A673 (cell line): ENCODE measurements around the gene ME2. TPM values are rescaled to one million over a fixed set of nuclear protein-coding genes. Genes with fewer than 3 reads are reported as not detected.

Source experiments
- BruUV-seq: library from RNA; stranded (reverse); fragments of 400-500 nt; replicated peaks from 2 replicates; lab custom pipeline; 2021; lab: Mats Ljungman, UMichigan
- CTCF ChIA-PET: fragments of 300-600 bp; sonication (Branson Sonifier 250); formaldehyde crosslinking; loops from one replicate; lab custom pipeline; 2022; ENCODE audit warnings: antibody characterized with exemption; lab: Charles Lee
- POLR2A ChIA-PET: fragments of 300-600 bp; sonication (Branson Sonifier 250); formaldehyde crosslinking; loops from one replicate; lab custom pipeline; 2022; ENCODE audit warnings: antibody characterized with exemption; ENCODE audit not compliant: low non-redundant PET; lab: Charles Lee
- DNase-seq: peaks from one replicate; pipeline ENCODE4 v3.0.0-alpha.2; 2015; ENCODE audit warnings: low spot score
- H3K27ac ChIP-seq: fragments of 200-600 bp; sonication (generic); 2 replicates; pipeline ENCODE4 v1.5.1; 2016; ENCODE audit warnings: mixed run types, low read depth, mild to moderate bottlenecking, mixed read lengths, antibody characterized with exemption, low read length; ENCODE audit not compliant: poor library complexity, severe bottlenecking
- H3K27me3 ChIP-seq: fragments of 200-600 bp; sonication (generic); replicated peaks from 2 replicates; pipeline ENCODE4 v1.6.1; 2017; ENCODE audit warnings: mixed run types, low read depth, mild to moderate bottlenecking, mixed read lengths, antibody characterized with exemption, low read length; ENCODE audit not compliant: insufficient read depth, poor library complexity
- H3K36me3 ChIP-seq: fragments of 200-600 bp; sonication (generic); 2 replicates; pipeline ENCODE4 v1.6.1; 2016; ENCODE audit warnings: mixed run types, mild to moderate bottlenecking, mixed read lengths, antibody characterized with exemption, low read length; ENCODE audit not compliant: insufficient read depth, poor library complexity, severe bottlenecking
- H3K4me1 ChIP-seq: fragments of 200-600 bp; sonication (generic); 2 replicates; pipeline ENCODE4 v1.6.1; 2017; ENCODE audit warnings: mixed run types, mild to moderate bottlenecking, mixed read lengths, antibody characterized with exemption, low read length; ENCODE audit not compliant: insufficient read depth, poor library complexity, severe bottlenecking
- H3K4me3 ChIP-seq: fragments of 200-600 bp; sonication (generic); 2 replicates; pipeline ENCODE4 v1.5.1; 2016; ENCODE audit warnings: low read depth, mixed run types, mild to moderate bottlenecking, mixed read lengths, low read length; ENCODE audit not compliant: poor library complexity, severe bottlenecking
- H3K9me3 ChIP-seq: fragments of 200-600 bp; sonication (generic); 2 replicates; pipeline ENCODE4 v1.6.1; 2016; ENCODE audit warnings: mixed run types, low read depth, mild to moderate bottlenecking, mixed read lengths, antibody characterized with exemption, low read length; ENCODE audit not compliant: poor library complexity, severe bottlenecking
- EZH2 ChIP-seq: fragments of 200-600 bp; sonication (generic); IDR thresholded peaks from 2 replicates; pipeline ENCODE4 v1.6.1; 2017; ENCODE audit warnings: borderline replicate concordance, low read depth, mild to moderate bottlenecking, mixed read lengths, antibody characterized with exemption, low read length; ENCODE audit not compliant: poor library complexity, severe bottlenecking
- intact Hi-C: fragments of 100-400 bp; cut with micrococcal nuclease; formaldehyde crosslinking; loops from one replicate; pipeline ENCODE4 v1.10.0; 2022; ENCODE audit not compliant: unreplicated experiment
- total RNA-seq: library from RNA; stranded (reverse); gene quantifications from 2 replicates; pipeline ENCODE4 v1.2.3, GENCODE V29; 2021
- TF ChIP-seq, protein P1 (sequence below): fragments of 300-800, 200-600 bp; sonication (generic); conservative IDR thresholded peaks from 2 replicates; pipeline ENCODE4 v1.5.1; 2017; ENCODE audit warnings: low read depth, mild to moderate bottlenecking, antibody characterized with exemption, low read length, moderate library complexity, mixed read lengths

ME2 gene
- total RNA-seq, 1 experiment from 2014 or later, result 55.3 TPM

DNA sequence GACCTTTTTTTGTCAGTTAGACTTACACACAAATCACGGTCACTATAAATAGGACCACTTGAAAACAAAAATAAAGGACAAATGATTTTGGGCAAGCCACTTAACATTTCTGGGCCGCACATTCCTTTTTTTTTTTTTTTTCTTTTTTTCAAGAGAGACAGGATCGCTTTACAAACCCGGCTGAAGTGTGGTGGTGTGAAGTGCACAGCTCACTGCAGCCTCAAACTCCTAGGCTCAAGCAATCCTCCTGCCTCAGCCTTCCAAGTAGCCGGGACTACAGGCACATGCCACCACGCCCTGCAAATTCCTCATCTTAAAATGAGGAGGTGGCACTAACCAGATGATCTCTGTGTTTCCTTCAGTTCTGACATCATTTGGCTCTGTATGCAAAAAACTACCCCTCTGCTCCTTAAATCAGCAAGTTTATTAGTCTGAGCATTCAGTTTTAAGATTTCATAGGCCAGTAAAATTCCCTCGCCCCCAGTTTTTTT is 30.8 kb upstream of the ME2 start:
- POLR2A ChIA-PET, result no interaction called here
- intact Hi-C loops, result no loop called here
- CTCF ChIA-PET, result no interaction called here
- DNase-seq, result no peak
- TF ChIP-seq, protein P1, sequence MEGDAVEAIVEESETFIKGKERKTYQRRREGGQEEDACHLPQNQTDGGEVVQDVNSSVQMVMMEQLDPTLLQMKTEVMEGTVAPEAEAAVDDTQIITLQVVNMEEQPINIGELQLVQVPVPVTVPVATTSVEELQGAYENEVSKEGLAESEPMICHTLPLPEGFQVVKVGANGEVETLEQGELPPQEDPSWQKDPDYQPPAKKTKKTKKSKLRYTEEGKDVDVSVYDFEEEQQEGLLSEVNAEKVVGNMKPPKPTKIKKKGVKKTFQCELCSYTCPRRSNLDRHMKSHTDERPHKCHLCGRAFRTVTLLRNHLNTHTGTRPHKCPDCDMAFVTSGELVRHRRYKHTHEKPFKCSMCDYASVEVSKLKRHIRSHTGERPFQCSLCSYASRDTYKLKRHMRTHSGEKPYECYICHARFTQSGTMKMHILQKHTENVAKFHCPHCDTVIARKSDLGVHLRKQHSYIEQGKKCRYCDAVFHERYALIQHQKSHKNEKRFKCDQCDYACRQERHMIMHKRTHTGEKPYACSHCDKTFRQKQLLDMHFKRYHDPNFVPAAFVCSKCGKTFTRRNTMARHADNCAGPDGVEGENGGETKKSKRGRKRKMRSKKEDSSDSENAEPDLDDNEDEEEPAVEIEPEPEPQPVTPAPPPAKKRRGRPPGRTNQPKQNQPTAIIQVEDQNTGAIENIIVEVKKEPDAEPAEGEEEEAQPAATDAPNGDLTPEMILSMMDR, result no peak
- no peak for TF ChIP-seq EZH2
- Histone ChIP-seq H3K27me3 (no peaks in the 10 kb centered on the region), H3K9me3 (no peaks in the 10 kb centered on the region), H3K4me1 (no peaks in the 10 kb centered on the region), H3K4me3 (no peak overlapping the region), H3K27ac (no peak overlapping the region), H3K36me3 (no peaks in the 10 kb centered on the region)
- no TSS peak for BruUV-seq

DNA sequence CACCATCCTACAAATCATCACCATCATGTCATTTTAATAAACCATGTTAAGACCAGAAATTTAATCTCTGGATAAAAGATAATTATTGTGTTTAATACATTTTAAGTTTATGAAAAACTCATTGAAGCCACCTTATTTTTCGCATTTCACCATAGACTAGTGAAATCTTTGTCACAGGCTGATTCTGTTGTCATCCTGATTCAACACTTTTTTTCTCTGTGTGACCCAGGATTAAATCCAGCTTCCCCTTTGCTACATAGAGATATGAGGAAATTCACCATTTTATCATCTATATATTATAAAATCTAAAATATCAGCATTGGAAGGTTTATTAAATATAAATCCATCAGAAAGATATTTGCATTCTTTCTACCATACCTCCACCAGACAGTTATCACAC is 29.9 kb upstream of the ME2 start:
- DNase-seq, result no peak
- H3K9me3 ChIP-seq, result no peaks in the 10 kb centered on the region
- no peaks in the 10 kb centered on the region for H3K36me3 ChIP-seq
- intact Hi-C loops, result no loop called here
- TF ChIP-seq, protein P1, result no peak
- no peak for TF ChIP-seq EZH2
- H3K27ac ChIP-seq, result no peak overlapping the region
- H3K4me3 ChIP-seq, result no peak overlapping the region
- H3K4me1 ChIP-seq, result no peaks in the 10 kb centered on the region
- BruUV-seq, result no TSS peak
- ChIA-PET CTCF (no interaction called here), POLR2A (no interaction called here)
- H3K27me3 ChIP-seq, result no peaks in the 10 kb centered on the region

DNA sequence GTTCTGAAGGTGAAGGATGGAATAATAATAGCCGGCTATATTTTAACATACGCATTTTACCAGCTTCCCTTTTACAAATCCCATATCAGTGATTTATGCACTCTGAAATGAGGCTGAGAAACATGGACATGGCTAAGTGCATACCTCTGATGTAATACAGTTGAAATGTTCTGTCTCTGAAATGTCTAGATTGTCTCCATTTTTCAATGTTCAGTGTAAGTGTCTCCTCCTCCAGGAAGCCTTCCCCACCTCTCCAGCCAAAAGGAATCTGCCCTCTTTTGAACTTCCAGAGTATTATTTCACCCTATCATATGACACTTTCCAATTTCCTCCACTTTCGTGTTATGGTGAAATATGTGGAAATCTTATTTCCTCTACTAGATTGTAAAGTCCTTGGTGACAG is 29.5 kb upstream of the ME2 start:
- Histone ChIP-seq H3K27me3 (no peaks in the 10 kb centered on the region), H3K27ac (no peak overlapping the region), H3K4me3 (no peak overlapping the region), H3K36me3 (no peaks in the 10 kb centered on the region), H3K9me3 (no peaks in the 10 kb centered on the region), H3K4me1 (no peaks in the 10 kb centered on the region)
- CTCF ChIA-PET, result no interaction called here
- POLR2A ChIA-PET, result no interaction called here
- DNase-seq, result no peak
- BruUV-seq, result no TSS peak
- intact Hi-C loops, result no loop called here
- TF ChIP-seq, protein P1, result no peak
- TF ChIP-seq EZH2, result no peak
